HEK293 (cell line): ENCODE results near the gene IFNL3.
A peak's percentile ranks its signal among the peaks of the same experiment; 100 is the strongest.

ENCODE experiments used
- CTCF ChIA-PET: fragments of 350-600 bp; formaldehyde crosslinking; extraction: SDS; loops from one replicate; lab custom pipeline; 2021; ENCODE audit warnings: antibody characterized with exemption; lab: Yijun Ruan, JAX
- POLR2A ChIA-PET: fragments of 300-600 bp; formaldehyde crosslinking; extraction: SDS; loops from one replicate; lab custom pipeline; 2020; ENCODE audit warnings: antibody characterized with exemption, inconsistent platforms; lab: Yijun Ruan, JAX
- H3K27ac ChIP-seq: fragments of 200-500 bp; sonication (Bioruptor generic); 2 replicates; pipeline ENCODE4 v1.5.1; 2014; ENCODE audit warnings: low read depth, low read length, control low read depth, inconsistent platforms; ENCODE audit errors: extremely low read depth
- H3K36me3 ChIP-seq, 2 experiments: fragments of 200-500 bp in 1 of 2; sonication (Bioruptor generic) in 1 of 2; 1 replicate in 1 of 2; 2 replicates in 1 of 2; pipeline ENCODE4 v1.5.1; 2014 to 2017; ENCODE audit warnings: inconsistent platforms in 2 of 2, low read length in 2 of 2; ENCODE audit not compliant: control insufficient read depth in 2 of 2, insufficient read depth in 1 of 2
- H3K4me1 ChIP-seq: fragments of 200-500 bp; sonication (Bioruptor generic); 2 replicates; pipeline ENCODE4 v1.5.1; 2014; ENCODE audit warnings: mild to moderate bottlenecking, low read length, inconsistent platforms; ENCODE audit not compliant: control insufficient read depth, insufficient read depth
- H3K4me3 ChIP-seq: 2 replicates; pipeline ENCODE4 v1.5.1; 2011; ENCODE audit warnings: low read depth, mild to moderate bottlenecking, control low read depth, low read length, moderate library complexity
- H3K9me3 ChIP-seq: fragments of 200-500 bp; sonication (Bioruptor generic); 2 replicates; pipeline ENCODE4 v1.5.1; 2014; ENCODE audit warnings: low read depth, low read length, inconsistent platforms; ENCODE audit not compliant: control insufficient read depth, insufficient read depth
- KLF8 ChIP-seq: fragments of 450-650 bp; formaldehyde crosslinking; IDR thresholded peaks from 2 replicates; pipeline ENCODE4 v1.5.1; 2016; ENCODE audit warnings: missing biosample characterization, missing genetic modification characterization
- SALL2 ChIP-seq: fragments of 450-650 bp; formaldehyde crosslinking; IDR thresholded peaks from 2 replicates; pipeline ENCODE4 v1.5.0; 2017; ENCODE audit warnings: missing biosample characterization, mild to moderate bottlenecking, missing genetic modification characterization, borderline replicate concordance
- SCRT1 ChIP-seq: fragments of 450-650 bp; formaldehyde crosslinking; IDR thresholded peaks from 2 replicates; pipeline ENCODE4 v1.5.1; 2016; ENCODE audit warnings: missing biosample characterization, missing genetic modification characterization, borderline replicate concordance
- SCRT2 ChIP-seq: fragments of 450-650 bp; formaldehyde crosslinking; IDR thresholded peaks from 2 replicates; pipeline ENCODE4 v1.5.1; 2016; ENCODE audit warnings: missing biosample characterization, missing genetic modification characterization
- ZNF133 ChIP-seq: fragments of 450-650 bp; formaldehyde crosslinking; IDR thresholded peaks from 2 replicates; pipeline ENCODE4 v1.5.1; 2016; ENCODE audit warnings: missing biosample characterization, missing genetic modification characterization
- ZNF266 ChIP-seq: fragments of 450-650 bp; formaldehyde crosslinking; IDR thresholded peaks from 2 replicates; pipeline ENCODE4 v1.5.1; 2016; ENCODE audit warnings: missing biosample characterization, missing genetic modification characterization, low read depth
- ZNF274 ChIP-seq, 2 experiments: fragments of 200-500 bp in 1 of 2; fragments of 450-650 bp in 1 of 2; sonication (Bioruptor generic) in 1 of 2; formaldehyde crosslinking in 1 of 2; IDR thresholded peaks; 2 replicates each; pipeline versions ENCODE4 v1.5.1 to v1.6.1; 2014 to 2016; ENCODE audit warnings: borderline replicate concordance in 1 of 2, inconsistent platforms in 1 of 2, low read length in 1 of 2, missing biosample characterization in 1 of 2, missing genetic modification characterization in 1 of 2
- ZNF530 ChIP-seq: fragments of 450-650 bp; formaldehyde crosslinking; IDR thresholded peaks from 2 replicates; pipeline ENCODE4 v1.5.1; 2016; ENCODE audit warnings: low read depth, missing biosample characterization, missing genetic modification characterization
- ZNF561 ChIP-seq: fragments of 450-650 bp; IDR thresholded peaks from 2 replicates; pipeline ENCODE4 v1.5.1; 2018; ENCODE audit warnings: missing biosample characterization, missing genetic modification characterization, borderline replicate concordance
- ZNF585B ChIP-seq: fragments of 450-650 bp; formaldehyde crosslinking; IDR thresholded peaks from 2 replicates; pipeline ENCODE4 v1.5.1; 2016; ENCODE audit warnings: missing biosample characterization, missing genetic modification characterization
- ZXDB ChIP-seq: fragments of 450-650 bp; formaldehyde crosslinking; IDR thresholded peaks from 2 replicates; pipeline ENCODE4 v1.5.1; 2016; ENCODE audit warnings: missing biosample characterization, missing genetic modification characterization
- TF ChIP-seq, protein P1 (sequence below): fragments of 450-650 bp; formaldehyde crosslinking; IDR thresholded peaks from 2 replicates; pipeline ENCODE4 v1.5.0; 2017; ENCODE audit warnings: missing biosample characterization, missing genetic modification characterization, borderline replicate concordance
- TF ChIP-seq, protein P2 (sequence below): fragments of 450-650 bp; formaldehyde crosslinking; IDR thresholded peaks from 2 replicates; pipeline ENCODE4 v1.5.1; 2016; ENCODE audit warnings: missing biosample characterization, missing genetic modification characterization
- TF ChIP-seq, protein P3 (sequence below): fragments of 450-650 bp; formaldehyde crosslinking; IDR thresholded peaks from 2 replicates; pipeline ENCODE4 v1.5.1; 2016; ENCODE audit warnings: missing biosample characterization, missing genetic modification characterization
- TF ChIP-seq, protein P4 (sequence below): fragments of 450-650 bp; formaldehyde crosslinking; IDR thresholded peaks from 2 replicates; pipeline ENCODE4 v1.5.1; 2016; ENCODE audit warnings: missing biosample characterization, missing genetic modification characterization
- TF ChIP-seq, protein P5 (sequence below): fragments of 450-650 bp; formaldehyde crosslinking; IDR thresholded peaks from 2 replicates; pipeline ENCODE4 v1.5.1; 2017; ENCODE audit warnings: missing biosample characterization, missing genetic modification characterization

The IFNL3 gene

DNA sequence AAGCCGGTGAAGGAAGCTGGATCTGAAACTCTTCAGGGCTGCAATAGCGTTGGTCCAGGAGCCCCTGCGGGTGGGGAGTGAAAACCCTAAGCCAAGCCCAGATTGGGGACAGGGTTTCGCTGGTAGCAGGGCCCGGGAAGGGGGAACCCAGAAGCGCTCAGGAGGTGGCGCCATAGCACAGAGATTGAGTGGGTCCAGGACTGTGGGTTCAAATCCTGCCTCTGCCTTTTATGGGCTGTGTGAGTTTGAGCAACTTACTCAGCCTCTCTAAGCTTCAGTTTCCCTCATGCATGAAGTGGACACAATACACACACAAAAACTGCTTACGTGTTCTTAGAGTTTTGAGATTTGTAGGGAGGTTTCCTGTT lies 32.4 kb downstream of the IFNL3 start (continued):
- TF ChIP-seq, protein P1, sequence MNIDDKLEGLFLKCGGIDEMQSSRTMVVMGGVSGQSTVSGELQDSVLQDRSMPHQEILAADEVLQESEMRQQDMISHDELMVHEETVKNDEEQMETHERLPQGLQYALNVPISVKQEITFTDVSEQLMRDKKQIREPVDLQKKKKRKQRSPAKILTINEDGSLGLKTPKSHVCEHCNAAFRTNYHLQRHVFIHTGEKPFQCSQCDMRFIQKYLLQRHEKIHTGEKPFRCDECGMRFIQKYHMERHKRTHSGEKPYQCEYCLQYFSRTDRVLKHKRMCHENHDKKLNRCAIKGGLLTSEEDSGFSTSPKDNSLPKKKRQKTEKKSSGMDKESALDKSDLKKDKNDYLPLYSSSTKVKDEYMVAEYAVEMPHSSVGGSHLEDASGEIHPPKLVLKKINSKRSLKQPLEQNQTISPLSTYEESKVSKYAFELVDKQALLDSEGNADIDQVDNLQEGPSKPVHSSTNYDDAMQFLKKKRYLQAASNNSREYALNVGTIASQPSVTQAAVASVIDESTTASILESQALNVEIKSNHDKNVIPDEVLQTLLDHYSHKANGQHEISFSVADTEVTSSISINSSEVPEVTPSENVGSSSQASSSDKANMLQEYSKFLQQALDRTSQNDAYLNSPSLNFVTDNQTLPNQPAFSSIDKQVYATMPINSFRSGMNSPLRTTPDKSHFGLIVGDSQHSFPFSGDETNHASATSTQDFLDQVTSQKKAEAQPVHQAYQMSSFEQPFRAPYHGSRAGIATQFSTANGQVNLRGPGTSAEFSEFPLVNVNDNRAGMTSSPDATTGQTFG (tag by site-specific recombination): no peak
- no peak for TF ChIP-seq ZNF530
- no peak for TF ChIP-seq ZNF133
- TF ChIP-seq, protein P2, sequence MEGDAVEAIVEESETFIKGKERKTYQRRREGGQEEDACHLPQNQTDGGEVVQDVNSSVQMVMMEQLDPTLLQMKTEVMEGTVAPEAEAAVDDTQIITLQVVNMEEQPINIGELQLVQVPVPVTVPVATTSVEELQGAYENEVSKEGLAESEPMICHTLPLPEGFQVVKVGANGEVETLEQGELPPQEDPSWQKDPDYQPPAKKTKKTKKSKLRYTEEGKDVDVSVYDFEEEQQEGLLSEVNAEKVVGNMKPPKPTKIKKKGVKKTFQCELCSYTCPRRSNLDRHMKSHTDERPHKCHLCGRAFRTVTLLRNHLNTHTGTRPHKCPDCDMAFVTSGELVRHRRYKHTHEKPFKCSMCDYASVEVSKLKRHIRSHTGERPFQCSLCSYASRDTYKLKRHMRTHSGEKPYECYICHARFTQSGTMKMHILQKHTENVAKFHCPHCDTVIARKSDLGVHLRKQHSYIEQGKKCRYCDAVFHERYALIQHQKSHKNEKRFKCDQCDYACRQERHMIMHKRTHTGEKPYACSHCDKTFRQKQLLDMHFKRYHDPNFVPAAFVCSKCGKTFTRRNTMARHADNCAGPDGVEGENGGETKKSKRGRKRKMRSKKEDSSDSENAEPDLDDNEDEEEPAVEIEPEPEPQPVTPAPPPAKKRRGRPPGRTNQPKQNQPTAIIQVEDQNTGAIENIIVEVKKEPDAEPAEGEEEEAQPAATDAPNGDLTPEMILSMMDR (tag by site-specific recombination): peak; percentile 76
- TF ChIP-seq, protein P3, sequence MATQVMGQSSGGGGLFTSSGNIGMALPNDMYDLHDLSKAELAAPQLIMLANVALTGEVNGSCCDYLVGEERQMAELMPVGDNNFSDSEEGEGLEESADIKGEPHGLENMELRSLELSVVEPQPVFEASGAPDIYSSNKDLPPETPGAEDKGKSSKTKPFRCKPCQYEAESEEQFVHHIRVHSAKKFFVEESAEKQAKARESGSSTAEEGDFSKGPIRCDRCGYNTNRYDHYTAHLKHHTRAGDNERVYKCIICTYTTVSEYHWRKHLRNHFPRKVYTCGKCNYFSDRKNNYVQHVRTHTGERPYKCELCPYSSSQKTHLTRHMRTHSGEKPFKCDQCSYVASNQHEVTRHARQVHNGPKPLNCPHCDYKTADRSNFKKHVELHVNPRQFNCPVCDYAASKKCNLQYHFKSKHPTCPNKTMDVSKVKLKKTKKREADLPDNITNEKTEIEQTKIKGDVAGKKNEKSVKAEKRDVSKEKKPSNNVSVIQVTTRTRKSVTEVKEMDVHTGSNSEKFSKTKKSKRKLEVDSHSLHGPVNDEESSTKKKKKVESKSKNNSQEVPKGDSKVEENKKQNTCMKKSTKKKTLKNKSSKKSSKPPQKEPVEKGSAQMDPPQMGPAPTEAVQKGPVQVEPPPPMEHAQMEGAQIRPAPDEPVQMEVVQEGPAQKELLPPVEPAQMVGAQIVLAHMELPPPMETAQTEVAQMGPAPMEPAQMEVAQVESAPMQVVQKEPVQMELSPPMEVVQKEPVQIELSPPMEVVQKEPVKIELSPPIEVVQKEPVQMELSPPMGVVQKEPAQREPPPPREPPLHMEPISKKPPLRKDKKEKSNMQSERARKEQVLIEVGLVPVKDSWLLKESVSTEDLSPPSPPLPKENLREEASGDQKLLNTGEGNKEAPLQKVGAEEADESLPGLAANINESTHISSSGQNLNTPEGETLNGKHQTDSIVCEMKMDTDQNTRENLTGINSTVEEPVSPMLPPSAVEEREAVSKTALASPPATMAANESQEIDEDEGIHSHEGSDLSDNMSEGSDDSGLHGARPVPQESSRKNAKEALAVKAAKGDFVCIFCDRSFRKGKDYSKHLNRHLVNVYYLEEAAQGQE (tag by site-specific recombination): no peak
- TF ChIP-seq ZNF561 (tag by site-specific recombination): peak; percentile 56; the same call in 1 of the 2 replicates
- TF ChIP-seq, protein P4, sequence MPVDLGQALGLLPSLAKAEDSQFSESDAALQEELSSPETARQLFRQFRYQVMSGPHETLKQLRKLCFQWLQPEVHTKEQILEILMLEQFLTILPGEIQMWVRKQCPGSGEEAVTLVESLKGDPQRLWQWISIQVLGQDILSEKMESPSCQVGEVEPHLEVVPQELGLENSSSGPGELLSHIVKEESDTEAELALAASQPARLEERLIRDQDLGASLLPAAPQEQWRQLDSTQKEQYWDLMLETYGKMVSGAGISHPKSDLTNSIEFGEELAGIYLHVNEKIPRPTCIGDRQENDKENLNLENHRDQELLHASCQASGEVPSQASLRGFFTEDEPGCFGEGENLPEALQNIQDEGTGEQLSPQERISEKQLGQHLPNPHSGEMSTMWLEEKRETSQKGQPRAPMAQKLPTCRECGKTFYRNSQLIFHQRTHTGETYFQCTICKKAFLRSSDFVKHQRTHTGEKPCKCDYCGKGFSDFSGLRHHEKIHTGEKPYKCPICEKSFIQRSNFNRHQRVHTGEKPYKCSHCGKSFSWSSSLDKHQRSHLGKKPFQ: 0 out of 2 replicates have a peak, but pooled peaks have one; percentile 17
- TF ChIP-seq ZNF266 (tag by site-specific recombination): no peak
- TF ChIP-seq ZXDB (tag by site-specific recombination): peak; percentile 81
- TF ChIP-seq, all 188 proteins: peak for 17

DNA sequence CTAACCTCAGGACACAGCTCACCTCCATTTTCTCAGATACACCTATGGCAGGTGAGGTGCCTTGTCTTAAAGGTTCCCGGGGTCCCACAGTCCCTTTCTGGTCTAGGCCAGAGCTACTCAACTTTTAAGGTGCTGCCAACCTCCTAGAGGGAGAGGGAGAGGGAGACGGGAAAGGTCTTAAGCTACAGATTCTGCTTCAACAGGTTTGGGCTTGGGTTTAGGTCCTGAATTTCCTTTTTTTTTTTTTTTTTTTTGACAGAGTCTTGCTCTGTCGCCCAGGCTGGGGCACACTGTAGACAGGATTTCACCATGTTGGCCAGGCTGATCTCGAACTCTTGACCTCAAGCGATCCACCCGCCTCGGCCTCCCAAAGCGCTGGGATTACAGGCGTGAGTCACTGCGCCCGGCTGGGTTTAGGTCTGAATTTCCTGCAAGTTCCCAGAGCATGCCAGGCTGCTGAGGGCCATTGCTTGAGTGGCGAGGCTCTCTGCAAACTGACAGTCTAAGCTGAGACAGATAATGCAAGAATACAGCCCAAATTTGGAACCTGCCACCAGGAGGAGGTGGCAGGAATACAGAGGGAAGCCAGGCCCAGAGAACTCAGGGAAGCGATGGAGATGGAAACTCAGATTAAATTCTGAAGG lies 33.0 kb downstream of the IFNL3 start:
- Histone ChIP-seq H3K4me3 (no peak overlapping the region), H3K9me3 (peaks cover 2% of the 10 kb centered on the region; the same call in 1 of the 2 replicates), H3K36me3 (no peaks in the 10 kb centered on the region; a peak in 1 of 3 replicates), H3K27ac (no peak overlapping the region), H3K4me1 (no peaks in the 10 kb centered on the region)
- CTCF ChIA-PET: interaction anchor here (0.6 to 4.6 kb wide), 30 partner anchors 9 to 944 kb away, joined by 3 to 36 read pairs (median 6); partner anchors contain the start of genes GMFG, MED29, PAF1 and SYCN
- TF ChIP-seq SCRT1 (peak; percentile 88), SCRT2 (tag by site-specific recombination) (peak; percentile 71), KLF8 (tag by site-specific recombination) (no peak)
- POLR2A ChIA-PET: interaction anchor here (0.6 to 1.1 kb wide), 5 partner anchors 8 to 126 kb away, joined by 3 to 9 read pairs (median 4); no protein-coding TSS in a partner anchor

DNA sequence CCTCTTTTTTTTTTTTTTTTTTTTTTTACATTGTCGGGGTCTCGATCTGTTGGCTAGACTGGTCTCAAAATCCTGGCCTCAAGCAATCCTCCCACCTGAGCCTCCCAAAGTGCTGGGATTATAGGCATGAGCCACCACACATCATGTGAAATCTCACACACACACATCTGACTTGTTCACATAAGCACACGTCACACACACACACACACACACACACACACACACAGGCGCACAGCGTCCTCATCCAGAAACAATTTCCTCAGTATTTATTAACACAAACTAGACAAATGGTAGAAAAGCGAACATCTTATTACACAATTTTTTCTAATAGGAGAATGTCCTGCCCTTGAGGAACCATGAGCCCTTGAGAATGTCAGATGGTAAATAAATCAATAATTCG lies 35.6 kb downstream of the IFNL3 start:
- peaks cover 10% of the 10 kb centered on the region for H3K4me1 ChIP-seq
- TF ChIP-seq ZNF274 (IDR thresholded peaks at IDR 0.05; ENCODE audit: low read length) (no peak), ZNF274 (tag by site-specific recombination; IDR thresholded peaks at IDR 0.05; ENCODE audit: borderline replicate concordance) (no peak), ZNF585B (tag by site-specific recombination) (no peak), SALL2 (tag by site-specific recombination) (0 out of 2 replicates have a peak, but pooled peaks have one; percentile 26)
- TF ChIP-seq, protein P5, sequence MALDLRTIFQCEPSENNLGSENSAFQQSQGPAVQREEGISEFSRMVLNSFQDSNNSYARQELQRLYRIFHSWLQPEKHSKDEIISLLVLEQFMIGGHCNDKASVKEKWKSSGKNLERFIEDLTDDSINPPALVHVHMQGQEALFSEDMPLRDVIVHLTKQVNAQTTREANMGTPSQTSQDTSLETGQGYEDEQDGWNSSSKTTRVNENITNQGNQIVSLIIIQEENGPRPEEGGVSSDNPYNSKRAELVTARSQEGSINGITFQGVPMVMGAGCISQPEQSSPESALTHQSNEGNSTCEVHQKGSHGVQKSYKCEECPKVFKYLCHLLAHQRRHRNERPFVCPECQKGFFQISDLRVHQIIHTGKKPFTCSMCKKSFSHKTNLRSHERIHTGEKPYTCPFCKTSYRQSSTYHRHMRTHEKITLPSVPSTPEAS (tag by site-specific recombination): peak; percentile 63; the same call in 1 of the 2 replicates
- TF ChIP-seq, all 188 proteins: peak for 2
- H3K27ac ChIP-seq: no peak overlapping the region
- ChIA-PET POLR2A (interaction anchor here (0.6 to 0.7 kb wide), 2 partner anchors 90 to 103 kb away, joined by 3 read pairs; no protein-coding TSS in a partner anchor), CTCF (no interaction called here)
- H3K4me3 ChIP-seq: no peak overlapping the region
- no peaks in the 10 kb centered on the region; a peak in 1 of 3 replicates for H3K36me3 ChIP-seq
- H3K9me3 ChIP-seq: no peaks in the 10 kb centered on the region
